ENCODE measurements around the gene PLAC9.

GRCh38 chr10:80187465-80188409 is 55.2 kb downstream of the PLAC9 start:
- TF ChIP-seq ZNF331 (CRISPR knock-in tag; IDR thresholded peaks at IDR 0.05; ENCODE audit: low read depth) (no peak), POLR2AphosphoS5 (IDR thresholded peaks at IDR 0.05; ENCODE audit: low read depth) (no peak), CTCF (conservative IDR thresholded peaks at IDR 0.05; ENCODE audit: low read depth in 2 of 2) (no peak), EZH2 (IDR thresholded peaks at IDR 0.05; ENCODE audit: low read depth, unreplicated experiment) (no peak), EZH2phosphoT487 (IDR thresholded peaks at IDR 0.05; ENCODE audit: unreplicated experiment) (no peak), CREB1 (CRISPR knock-in tag; IDR thresholded peaks at IDR 0.05; ENCODE audit: low read depth) (no peak), NANOG (IDR thresholded peaks at IDR 0.05; ENCODE audit: borderline replicate concordance) (no peak), ETS1 (IDR thresholded peaks at IDR 0.05) (no peak), JUNB (IDR thresholded peaks at IDR 0.05; ENCODE audit: unreplicated experiment) (no peak), REST (IDR thresholded peaks at IDR 0.05; ENCODE audit: unreplicated experiment) (no peak)
